Stomach (tissue), 4 donors: ENCODE results near the gene CYP27C1.

Source experiments
- POLR2AphosphoS5 ChIP-seq, 3 donors: sonication (generic); formaldehyde crosslinking; IDR thresholded peaks; one replicate each; pipeline ENCODE4 v1.6.1; 2016; ENCODE audit warnings: antibody characterized with exemption in 3 of 3
- TF ChIP-seq, protein P1 (sequence below), 7 experiments: fragments of 450-650 bp in 4 of 7; fragments of 200-600 bp in 3 of 7; sonication (generic) in 3 of 7; IDR thresholded peaks; one replicate each; pipeline ENCODE4 v1.5.1; 2016 to 2019; ENCODE audit warnings: antibody characterized with exemption in 7 of 7, control low read depth in 2 of 7, mild to moderate bottlenecking in 1 of 7

DNA sequence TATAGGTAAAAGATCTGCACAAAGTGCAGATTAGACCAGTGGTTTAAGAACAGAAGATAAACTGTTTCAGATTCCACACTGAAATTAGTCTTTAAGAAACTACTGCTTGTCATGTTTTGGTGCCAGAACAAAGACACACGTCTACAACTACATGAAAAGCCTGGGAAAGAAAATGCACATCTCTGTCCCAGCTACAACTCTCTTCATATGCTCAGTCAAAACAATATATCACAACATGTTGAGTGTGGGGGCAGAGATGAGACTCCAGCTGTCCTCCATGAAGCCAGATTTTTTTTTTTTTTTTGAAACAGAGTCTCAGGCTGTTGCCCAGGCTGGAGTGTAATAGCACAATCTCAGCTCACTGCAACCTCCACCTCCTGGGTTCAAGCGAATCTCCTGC is 60.6 kb downstream of the CYP27C1 start:
- TF ChIP-seq, protein P1, sequence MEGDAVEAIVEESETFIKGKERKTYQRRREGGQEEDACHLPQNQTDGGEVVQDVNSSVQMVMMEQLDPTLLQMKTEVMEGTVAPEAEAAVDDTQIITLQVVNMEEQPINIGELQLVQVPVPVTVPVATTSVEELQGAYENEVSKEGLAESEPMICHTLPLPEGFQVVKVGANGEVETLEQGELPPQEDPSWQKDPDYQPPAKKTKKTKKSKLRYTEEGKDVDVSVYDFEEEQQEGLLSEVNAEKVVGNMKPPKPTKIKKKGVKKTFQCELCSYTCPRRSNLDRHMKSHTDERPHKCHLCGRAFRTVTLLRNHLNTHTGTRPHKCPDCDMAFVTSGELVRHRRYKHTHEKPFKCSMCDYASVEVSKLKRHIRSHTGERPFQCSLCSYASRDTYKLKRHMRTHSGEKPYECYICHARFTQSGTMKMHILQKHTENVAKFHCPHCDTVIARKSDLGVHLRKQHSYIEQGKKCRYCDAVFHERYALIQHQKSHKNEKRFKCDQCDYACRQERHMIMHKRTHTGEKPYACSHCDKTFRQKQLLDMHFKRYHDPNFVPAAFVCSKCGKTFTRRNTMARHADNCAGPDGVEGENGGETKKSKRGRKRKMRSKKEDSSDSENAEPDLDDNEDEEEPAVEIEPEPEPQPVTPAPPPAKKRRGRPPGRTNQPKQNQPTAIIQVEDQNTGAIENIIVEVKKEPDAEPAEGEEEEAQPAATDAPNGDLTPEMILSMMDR (IDR thresholded peaks at IDR 0.05) = no peak
- TF ChIP-seq POLR2AphosphoS5 (IDR thresholded peaks at IDR 0.05) = no peak
